ENCODE measurements around the gene ECHS1.
"Not testable (repeated sequence)": the region's sequence is repeated elsewhere in the genome, so short reads cannot be mapped to it uniquely, and the experiment has no call there.

ECHS1 gene

DNA sequence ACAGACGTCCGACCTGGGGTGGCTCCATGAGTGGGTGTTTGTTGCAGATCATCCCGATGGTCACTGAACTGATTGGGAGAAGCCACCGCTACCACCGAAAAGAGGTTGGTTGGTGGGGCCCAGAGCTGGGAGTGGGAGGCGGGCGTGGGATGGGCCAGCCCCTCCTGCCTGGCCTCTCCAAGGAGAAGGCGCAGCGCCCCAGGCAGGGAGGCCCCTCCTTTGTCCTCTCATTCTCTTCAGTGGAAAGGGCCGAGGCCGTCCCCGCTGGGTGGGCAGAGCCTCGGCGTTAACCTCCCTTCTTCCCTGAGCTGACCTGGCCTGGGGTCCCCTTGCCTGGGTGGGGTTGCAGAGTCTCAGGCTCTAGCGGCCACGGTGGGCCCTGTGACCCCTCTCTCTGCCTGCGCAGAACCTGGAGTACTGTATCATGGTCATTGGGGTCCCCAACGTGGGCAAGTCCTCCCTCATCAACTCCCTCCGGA lies 26.0 kb upstream of the ECHS1 start:
- no peak for DNase-seq (ENCODE audit: low spot score)

DNA sequence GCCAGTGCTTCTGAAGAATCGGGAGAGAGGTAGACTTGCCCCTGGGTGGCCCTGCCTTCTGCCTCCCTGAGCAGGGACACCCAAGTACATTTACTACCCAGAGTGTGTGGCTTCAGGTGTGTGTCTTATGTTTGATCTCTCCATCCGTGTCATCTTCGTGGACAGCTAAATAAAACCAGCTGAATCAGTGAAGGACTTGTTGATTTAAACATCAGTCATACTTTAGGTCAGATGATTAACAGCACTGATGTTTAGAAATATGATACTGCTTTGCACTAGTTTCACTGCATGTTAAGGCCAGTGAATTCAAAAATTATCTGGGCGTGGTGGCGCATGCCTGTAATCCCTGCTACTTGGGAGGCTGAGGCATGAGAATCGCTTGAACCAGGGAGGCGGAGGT lies 24.8 kb upstream of the ECHS1 start:
- no peak for DNase-seq (ENCODE audit: low spot score)

DNA sequence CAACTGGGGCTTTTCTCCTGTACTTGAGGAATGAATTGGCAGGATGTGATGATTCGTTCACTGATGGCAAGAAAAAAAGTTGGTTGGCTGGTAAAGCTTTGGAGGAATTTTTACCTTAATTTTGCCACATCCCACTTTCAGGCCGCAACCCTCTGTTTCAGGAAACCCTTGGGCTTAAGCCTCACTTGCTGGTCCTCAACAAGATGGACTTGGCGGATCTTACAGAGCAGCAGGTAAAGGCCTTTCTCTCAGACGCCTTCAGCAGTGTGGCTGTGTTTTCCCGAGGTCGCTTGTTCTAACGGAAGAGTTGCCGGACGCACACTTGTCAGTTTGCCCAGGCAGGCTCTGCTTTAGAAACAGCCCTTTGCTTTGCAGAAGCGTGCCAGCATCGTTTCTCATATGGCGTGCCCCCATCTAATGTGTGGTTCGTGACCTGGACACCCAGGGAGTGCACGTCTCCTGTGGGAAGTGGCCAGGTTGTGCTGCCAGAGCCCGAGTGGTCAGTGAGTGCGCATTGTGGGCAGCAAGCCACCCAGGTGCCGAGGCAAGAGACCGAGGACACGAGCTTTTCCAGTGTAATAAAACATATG lies 23.0 kb upstream of the ECHS1 start:
- DNase-seq (ENCODE audit: low spot score): no peak

DNA sequence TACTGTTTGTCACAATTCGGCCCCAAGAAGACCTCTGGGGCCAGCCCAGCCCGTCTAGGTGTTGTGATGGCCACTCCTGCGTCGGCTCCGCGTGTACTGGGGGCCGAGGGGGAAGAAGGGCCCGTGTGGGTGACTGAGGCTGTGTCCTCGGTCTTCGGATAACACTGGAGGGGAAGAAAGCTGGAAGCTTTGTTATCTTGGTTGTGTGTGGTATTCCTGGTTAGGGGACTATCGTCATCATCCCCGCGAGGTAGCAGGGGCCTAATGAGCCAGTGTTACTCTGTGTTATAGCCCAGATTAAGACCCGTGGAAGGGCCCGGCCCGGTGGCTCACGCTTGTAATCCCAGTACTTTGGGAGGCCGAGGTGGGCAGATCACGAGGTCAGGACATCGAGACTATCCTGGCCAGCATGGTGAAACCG lies 21.7 kb upstream of the ECHS1 start:
- DNase-seq (ENCODE audit: low spot score): no peak

DNA sequence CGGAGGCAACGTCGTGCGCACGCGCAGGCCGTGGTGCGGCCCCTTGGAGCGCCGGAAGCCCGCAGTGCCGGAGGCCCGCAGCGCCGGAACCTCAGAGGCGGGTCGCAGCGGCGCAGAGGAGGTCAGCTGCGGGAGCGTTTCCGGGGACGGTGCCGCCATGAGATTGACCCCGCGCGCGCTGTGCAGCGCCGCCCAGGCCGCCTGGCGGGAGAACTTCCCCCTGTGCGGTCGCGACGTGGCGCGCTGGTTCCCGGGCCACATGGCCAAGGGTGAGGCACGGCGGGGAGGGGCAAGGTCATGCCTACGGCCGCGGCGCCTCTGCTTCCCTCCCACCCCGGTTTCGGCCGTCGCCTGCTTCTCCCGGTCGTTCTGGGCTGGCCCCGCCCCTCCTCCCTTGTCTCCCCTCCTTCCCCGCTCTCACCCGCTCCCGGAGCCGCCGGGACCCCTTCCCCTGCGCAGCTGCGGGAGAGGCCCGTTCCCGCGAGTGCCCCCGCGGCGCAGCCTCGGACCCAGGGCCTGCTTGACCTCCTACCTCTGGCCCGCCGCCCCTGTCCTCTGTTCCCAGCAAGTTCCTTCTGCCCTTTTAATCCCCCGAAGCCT lies 21.0 kb upstream of the ECHS1 start, which contains the start of gene MTG1:
Gene MTG1 (plus strand): TSS at position 94 of the 600 bp plus-strand sequence. CDS start 64 bp downstream, at position 158.
- peak; percentile 97 for DNase-seq (ENCODE audit: low spot score)

DNA sequence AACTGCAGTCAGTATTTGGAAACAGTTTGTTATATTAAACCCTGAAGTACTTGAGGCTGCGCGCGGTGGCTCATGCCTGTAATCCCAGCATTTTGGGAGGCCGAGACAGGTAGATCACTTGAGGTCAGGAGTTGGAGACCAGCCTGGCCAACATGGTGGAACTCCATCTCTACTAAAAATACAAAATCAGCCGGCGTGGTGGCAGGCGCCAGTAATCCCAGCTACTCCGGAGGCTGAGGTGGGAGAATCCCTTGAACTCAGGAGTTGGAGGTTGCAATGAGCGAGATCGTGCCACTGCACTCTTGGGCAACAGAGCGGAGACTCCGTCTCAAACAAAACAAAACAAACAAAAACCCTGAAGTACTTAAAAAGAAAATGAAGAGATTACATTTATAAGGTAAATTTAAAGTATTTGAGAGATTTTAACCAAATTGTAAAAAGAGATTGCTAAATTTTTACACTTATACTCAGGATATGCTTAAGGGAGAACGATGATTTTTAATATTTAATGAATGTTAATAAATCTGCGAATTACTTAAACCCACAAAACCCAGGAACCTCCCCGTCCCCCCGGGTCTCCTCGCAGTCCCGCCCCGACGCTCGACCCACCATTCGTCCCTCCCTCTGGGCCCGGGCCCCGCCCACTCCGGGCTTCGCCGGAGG lies 20.4 kb upstream of the ECHS1 start:
- no peak for DNase-seq (ENCODE audit: low spot score)

DNA sequence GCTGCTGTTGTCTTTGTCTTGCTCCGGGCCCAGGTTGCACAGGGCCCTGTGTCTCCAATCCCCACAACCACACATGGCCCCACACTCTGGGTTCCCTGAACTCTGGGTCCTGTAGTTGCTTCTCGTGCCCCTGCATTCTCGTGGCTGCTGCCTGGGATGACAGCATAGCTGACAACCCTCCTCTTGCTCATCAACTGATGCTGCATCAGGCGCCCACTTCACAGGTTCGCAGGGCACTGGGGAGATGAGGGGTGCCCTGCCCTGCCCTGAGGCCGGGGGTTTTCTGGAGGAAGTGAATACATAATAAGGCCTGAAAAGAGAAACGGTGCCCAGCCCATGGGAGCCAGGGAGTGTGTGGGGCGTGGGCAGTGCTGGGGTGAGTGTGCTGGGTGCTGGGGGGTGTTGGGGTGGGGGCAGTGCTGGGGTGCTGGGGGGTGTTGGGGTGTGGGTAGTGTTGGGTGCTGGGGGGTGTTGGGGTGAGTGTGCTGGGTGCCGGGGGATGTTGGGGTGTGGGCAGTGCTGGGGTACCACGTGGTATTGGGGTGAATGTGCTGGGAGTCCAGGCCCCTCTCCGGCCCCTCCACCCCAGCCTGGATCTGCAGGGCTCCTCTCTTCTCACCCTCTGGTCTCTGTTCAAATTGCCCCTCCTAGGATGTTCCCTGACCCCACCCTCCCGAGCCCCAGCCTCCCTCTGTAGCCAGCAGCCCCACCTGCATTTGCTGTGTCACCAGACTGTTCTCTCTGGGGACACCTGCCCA lies 18.8 kb upstream of the ECHS1 start:
- DNase-seq (ENCODE audit: low spot score): no peak

DNA sequence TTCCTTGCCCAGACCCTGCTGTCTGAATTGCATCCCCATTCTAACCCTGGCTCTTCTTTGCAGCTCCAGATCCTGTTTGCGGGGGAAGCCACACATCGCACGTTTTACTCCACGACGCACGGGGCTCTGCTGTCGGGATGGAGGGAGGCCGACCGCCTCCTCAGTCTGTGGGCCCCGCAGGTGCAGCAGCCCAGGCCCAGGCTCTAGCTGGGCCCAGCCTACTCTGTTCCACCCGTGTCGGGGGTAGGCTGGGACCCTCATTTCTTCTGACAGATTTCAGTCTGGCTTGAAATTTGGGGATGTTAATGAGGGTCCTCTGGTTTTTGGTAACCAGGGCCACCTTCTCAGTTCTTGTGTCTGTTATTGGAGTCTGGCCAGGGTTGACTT lies 18.1 kb upstream of the ECHS1 start:
- DNase-seq (ENCODE audit: low spot score): no peak

DNA sequence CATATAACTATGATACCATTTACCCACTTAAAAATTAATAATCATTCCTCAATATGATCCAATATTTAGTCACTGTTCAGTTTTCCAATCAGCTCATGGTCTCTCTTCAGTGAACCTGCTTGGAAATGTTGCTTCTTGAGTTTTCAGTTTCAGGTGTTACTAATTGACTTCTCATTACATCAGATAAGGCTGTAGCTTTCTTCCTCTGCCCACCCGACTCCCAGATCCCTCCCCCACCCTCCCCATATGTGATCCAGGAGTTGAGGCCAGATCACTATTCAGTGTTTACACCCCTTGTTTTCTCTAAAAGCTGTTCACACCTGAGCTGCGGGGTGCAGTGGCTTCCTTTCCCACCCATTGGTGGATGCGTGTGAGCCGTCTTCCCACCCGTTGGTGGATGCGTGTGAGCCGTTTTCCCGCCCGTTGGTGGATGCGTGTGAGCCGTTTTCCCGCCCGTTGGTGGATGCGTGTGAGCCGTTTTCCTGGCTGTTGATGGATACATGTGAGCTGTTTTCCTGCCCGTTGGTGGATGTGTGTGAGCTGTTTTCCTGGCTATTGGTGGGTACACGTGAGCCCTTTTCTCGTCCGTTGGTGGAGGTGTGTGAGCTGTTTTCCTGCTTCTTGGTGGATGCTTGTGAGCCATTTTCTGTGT lies 17.6 kb upstream of the ECHS1 start:
- no peak for DNase-seq (ENCODE audit: low spot score)

DNA sequence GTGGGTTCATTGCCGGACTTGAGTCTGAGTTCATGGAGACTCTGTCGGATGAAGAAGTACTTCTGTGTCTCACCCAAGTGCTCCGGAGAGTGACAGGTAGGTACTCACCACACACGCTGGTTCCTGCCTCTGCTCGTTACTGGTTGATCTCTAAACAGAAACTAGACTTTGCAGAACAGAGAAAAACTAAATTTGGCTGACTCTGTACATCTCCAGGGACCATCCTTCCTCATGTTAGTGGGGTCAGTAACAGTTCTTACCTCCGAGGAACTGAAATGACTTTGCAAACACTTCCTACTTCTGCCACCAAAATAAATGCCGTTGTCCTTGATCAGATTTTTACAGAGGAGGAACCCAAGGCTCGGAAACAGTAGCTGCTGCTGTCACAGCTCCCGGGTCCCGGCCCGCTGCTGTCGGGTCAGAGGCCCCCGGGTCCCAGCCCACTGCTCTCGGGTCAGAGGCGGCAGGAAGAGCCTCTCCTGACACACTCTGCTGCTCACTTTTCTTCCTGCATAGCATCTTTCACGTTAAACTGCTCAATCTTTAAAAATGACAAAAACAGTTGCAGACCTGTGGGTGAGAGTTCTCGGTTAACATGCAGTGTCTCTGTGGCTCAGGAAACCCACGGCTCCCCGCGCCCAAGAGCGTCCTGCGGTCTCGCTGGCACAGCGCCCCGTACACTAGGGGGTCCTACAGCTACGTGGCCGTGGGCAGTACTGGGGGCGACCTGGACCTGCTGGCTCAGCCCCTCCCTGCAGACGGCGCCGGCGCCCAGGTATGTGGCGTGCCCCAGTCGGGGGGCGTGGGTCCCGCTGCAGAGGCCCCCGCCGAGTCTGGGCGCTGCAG lies 16.0 kb upstream of the ECHS1 start:
- DNase-seq (ENCODE audit: low spot score): no peak

DNA sequence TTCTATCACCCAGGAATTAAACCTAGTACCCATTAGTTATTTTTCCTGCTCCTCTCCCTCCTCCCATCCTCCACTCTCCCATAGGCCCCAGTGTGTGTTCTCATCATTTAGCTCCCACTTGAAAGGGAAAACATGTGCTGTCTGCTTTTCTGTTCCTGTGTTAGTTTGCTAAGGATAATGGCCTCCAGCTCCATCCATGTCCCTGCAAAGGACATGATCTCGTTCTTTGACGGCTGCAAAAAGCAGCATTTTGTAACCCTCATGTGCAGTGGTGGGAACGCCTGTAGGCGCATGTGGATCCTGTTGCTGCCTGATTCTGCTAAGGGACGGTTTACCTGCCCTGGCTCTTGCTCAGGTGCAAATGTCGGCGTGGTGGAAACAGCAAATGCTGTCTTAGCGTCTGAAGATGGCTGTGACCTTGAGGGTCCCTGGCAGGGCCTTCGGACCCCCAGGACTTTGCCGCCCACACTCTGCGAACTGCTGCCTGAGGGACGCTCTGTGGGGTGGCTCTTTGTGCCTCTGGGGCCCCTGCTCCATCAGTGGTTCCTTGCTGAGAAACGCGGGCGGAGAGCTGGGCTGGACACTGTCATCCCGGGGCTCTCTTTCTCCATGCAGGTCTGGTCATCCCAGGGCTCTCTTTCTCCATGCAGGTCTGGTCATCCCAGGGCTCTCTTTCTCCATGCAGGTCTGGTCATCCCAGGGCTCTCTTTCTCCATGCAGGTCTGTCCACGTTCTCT lies 15.2 kb upstream of the ECHS1 start:
- DNase-seq (ENCODE audit: low spot score): no peak

DNA sequence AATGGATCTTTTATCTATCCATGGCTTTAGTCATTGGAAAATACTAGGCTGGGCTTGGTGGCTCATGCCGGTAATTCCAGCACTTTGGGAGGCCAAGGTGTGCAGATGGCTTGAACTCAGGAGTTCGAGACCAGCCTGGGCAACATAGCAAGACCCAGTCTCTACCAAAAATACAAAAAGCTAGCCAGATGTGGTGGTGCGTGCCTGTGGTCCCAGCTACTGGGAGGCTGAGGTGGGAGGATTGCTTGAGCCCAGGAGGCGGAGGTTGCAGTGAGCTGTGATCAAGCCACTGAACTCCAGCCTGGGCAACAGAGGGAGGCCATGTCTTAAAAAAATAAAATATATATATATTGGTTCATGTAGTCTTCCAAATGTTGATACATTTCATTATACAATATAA lies 13.8 kb upstream of the ECHS1 start:
- not testable (repeated sequence) for DNase-seq (ENCODE audit: low spot score)

DNA sequence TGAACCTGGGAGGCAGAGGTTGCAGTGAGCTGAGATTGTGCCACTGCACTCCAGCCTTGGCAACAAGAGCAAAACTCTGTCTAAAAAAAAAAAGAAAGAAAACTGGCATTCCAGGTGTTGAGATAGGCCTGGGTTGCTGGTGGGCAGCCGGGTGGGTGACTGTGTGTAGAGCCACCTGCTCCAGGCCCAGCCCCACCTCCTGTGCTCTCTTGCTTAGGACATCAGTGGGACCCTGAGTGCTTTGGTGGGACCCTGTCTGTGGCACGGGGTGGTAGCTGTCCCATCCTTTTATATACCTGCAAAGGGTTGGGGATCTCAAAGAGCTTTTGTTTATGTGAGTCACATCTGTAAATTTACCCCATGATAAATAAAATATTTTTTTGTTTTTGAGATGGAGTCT lies 12.1 kb upstream of the ECHS1 start:
- DNase-seq (ENCODE audit: low spot score): no peak

DNA sequence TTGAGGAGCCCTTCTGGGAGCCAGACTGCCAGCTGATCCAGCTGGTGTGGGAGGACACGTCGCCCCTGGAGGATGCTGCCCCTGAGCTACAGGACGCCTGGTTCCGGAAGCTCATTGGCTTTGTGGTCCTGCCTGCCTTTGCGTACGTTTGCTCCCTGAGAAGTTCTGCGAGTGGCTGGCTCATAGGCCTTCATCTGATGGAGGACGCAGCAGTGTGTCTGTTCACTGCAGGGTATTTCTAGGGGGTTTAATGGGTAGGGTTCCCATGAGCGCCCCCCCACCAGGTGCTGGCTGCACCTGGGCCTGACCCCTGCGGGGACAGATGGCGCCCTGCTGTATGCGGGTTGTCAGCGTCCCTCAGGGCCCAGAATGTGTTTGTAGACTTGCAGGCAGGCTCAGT lies 10.9 kb upstream of the ECHS1 start:
- no peak for DNase-seq (ENCODE audit: low spot score)

DNA sequence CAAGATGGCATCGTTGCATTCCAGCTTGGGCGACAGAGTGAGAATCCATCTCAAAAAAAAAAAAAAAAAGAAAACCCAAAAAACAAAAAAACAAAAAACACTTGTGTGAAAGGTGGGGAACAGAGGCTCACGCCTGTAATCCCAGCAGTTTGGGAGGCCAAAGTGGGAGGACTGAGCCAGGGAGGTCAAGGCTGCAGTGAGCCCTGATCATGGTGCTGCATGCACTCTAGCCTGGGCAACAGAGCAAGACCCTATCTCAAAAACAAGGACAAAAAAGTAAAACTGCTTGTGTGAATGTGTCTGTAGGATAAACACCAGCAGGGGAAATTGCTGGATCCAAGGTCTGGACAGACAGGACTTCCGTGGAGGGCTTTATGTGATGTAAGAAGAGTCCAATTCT lies 10.4 kb upstream of the ECHS1 start:
- DNase-seq (ENCODE audit: low spot score): no peak

DNA sequence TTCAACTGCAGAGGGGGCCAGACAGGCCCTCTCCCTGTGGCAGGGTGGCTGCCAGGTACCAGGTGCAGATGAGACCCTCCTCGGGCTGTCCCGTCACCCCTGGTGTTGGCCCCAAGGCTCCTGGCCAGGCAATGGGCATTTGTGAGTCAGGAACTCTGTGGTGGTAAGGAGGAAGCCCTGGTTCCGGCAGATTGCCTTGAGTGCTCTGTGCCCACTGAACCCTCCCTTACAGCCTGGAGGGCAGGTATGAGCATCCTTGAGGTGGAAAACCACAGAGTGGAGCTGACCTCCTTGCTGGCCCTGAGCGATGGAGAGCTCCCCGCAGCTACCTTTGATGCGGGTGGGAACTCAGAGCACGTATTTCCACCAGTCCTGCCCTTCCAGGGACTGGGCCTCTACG lies 7.9 kb upstream of the ECHS1 start:
- no peak for DNase-seq (ENCODE audit: low spot score)

DNA sequence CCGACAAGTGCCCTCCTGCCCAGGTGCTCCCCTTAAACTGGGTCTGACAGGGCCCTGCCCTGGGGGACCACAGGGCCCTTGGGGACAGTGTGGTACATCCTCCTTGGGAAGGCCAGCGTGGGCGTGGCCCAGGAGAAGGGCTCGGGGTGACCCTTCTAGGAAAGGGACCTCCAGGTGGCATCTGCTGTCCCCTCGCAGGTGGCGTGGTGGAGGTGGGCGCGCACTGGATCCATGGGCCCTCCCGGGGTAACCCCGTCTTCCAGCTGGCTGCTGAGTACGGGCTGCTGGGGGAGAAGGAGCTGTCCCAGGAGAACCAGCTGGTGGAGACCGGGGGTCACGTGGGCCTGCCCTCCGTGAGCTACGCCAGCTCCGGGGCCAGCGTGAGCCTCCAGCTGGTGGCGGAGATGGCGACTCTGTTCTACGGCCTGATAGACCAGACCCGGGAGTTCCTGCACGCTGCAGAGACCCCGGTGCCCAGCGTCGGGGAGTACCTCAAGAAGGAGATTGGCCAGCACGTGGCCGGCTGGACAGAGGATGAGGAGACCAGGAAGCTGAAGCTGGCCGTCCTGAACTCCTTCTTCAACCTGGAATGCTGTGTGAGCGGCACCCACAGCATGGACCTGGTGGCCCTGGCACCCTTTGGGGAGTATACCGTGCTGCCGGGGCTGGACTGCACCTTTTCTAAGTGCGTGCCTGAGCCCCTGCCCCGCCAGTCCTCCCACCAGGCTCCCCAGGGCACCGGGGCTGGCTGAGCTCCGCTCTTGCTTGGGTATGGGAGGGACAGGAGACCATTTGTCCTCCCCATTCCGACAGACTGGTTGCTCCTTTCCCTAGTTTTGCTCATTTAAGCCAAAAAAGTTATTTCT lies 6.9 kb upstream of the ECHS1 start:
- DNase-seq (ENCODE audit: low spot score): no peak

DNA sequence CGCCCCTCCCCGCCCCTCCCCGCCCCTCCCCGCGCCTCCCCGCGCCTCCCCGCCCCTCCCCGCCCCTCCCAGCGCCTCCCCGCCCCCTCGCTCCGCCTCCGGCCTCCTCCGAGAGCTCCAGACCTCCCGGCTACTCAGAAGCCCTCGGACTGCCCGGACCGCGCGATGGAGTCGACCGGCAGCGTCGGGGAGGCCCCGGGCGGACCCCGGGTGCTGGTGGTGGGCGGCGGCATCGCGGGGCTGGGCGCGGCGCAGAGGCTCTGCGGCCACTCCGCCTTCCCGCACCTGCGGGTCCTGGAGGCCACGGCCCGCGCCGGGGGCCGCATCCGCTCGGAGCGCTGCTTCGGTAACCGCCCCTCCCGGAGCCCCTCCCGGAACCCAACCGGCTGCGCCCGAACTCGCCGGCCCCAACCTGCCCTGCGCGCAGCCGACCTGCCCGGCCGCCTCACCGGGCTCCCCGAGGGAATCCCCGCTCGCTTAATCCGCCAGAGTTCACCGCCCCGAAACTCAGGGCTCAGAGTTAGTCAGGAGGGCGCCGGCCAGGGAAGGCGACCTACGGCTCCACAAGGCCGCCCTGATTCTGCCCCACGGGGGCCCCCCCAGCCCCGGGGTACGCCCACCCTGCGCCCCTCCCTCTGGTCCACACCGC lies 6.1 kb upstream of the ECHS1 start, which contains the start of gene PAOX:
Gene PAOX (plus strand): TSS at position 111 of the 649 bp plus-strand sequence. CDS start 55 bp downstream, at position 166.
- DNase-seq (ENCODE audit: low spot score): no peak

Data from left forelimb (tissue), 1 donor.